GM08714 (cell line): ENCODE measurements around the gene KIF7.
"Not testable (repeated sequence)": the region's sequence is repeated elsewhere in the genome, so short reads cannot be mapped to it uniquely, and the experiment has no call there.

Experiments used
- H3K4me3 ChIP-seq: fragments of 200-500 bp; sonication (Bioruptor generic); 2 replicates; pipeline ENCODE4 v1.5.1; 2014; ENCODE audit warnings: mild to moderate bottlenecking, low read length, inconsistent platforms
- ZNF274 ChIP-seq: IDR thresholded peaks from 2 replicates; pipeline ENCODE4 v1.6.1; 2012; ENCODE audit warnings: mild to moderate bottlenecking, low read depth, low read length

KIF7 gene

GRCh38 chr15:89586651-89587050, 68.6 kb downstream of the KIF7 start:
- no peak overlapping the region for H3K4me3 ChIP-seq
- TF ChIP-seq ZNF274: no peak

DNA sequence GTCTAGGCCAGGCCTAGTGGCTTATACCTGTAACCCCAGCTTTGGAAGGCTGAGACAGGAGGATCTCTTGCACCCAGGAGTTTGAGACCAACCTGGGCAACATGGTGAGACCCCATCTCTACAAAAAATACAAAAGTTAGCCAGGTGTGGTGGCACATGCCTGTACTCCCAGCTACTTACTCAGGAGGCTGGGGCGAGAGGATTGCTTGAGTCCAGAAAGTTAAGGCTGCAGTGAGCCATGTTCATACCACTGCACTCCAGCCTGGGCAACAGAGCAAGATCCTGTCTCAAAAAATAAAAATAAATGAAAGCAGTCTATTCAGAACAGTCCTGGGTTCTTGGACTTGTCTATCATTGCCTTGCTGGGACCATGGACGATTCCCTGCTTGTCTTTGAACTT, 74.5 kb downstream of the KIF7 start:
- not testable (repeated sequence) for H3K4me3 ChIP-seq

DNA sequence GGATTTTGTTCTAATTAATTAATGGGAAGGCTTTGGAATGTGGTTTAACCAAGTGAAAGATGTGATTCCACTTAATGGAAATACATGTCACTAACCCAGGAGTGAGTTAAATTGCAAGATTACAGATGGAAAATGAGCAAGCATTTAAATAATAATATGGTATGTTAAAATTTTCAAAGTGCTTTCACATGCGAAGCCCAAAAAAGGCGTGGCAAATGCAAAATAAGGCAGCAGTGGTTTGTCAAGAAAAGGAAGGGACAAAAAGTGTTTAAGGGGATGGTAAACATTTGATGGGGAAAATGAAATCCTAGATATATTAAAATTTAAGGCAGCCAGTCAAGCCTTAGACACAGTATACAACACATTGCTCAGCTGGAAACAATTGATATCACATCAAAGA, 77.1 kb downstream of the KIF7 start:
- TF ChIP-seq ZNF274: no peak
- H3K4me3 ChIP-seq: peak overlapping the region; percentile 50
